ENCODE measurements around the gene PIMREG. TPM values are rescaled to one million over a fixed set of nuclear protein-coding genes. Genes with fewer than 3 reads are reported as not detected.

The PIMREG gene
- total RNA-seq, 1 donor from 2014 or later, result 0.62 TPM

- no peaks in the 10 kb centered on the region for H3K9me3 ChIP-seq
- ATAC-seq (no peak), DNase-seq (no peak)
- intact Hi-C loops (cut with DNase I), result loop anchor here (5.0 kb wide), 1 partner anchor 842 kb away; no protein-coding TSS in a partner anchor
- H3K36me3 ChIP-seq, result no peaks in the 10 kb centered on the region
- TF ChIP-seq, protein P1, sequence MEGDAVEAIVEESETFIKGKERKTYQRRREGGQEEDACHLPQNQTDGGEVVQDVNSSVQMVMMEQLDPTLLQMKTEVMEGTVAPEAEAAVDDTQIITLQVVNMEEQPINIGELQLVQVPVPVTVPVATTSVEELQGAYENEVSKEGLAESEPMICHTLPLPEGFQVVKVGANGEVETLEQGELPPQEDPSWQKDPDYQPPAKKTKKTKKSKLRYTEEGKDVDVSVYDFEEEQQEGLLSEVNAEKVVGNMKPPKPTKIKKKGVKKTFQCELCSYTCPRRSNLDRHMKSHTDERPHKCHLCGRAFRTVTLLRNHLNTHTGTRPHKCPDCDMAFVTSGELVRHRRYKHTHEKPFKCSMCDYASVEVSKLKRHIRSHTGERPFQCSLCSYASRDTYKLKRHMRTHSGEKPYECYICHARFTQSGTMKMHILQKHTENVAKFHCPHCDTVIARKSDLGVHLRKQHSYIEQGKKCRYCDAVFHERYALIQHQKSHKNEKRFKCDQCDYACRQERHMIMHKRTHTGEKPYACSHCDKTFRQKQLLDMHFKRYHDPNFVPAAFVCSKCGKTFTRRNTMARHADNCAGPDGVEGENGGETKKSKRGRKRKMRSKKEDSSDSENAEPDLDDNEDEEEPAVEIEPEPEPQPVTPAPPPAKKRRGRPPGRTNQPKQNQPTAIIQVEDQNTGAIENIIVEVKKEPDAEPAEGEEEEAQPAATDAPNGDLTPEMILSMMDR (IDR thresholded peaks at IDR 0.05), result no peak
- H3K4me3 ChIP-seq, result no peak overlapping the region
- no peaks in the 10 kb centered on the region for H3K27me3 ChIP-seq (ENCODE audit: low read depth)
- H3K27ac ChIP-seq, result no peak overlapping the region
- no peaks in the 10 kb centered on the region for H3K4me1 ChIP-seq
These were observed 15.0 kb upstream of the PIMREG start for GRCh38 chr17:6429266-6429665.

DNA sequence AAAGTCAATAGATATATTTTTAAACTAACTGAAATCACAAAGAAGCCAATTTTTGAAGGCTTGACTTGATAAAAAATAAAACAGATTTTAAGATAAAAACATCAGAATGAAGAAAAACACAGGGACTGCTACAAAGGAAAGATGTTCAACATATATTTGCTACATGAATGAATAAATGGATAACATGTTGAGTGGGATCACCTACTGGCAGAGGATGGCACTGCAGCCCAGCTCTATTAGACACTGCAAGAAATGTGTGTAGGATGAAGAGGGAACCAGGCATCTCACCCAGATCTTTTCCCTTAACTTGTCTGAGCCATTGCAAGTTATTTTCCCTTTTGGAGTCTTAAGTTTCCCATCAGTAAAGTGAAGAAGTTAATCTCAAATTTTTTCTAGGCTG lies 13.5 kb upstream of the PIMREG start:
- Histone ChIP-seq H3K36me3 (no peaks in the 10 kb centered on the region), H3K27me3 (ENCODE audit: low read depth) (no peaks in the 10 kb centered on the region), H3K4me3 (no peak overlapping the region), H3K4me1 (no peaks in the 10 kb centered on the region), H3K9me3 (no peaks in the 10 kb centered on the region), H3K27ac (no peak overlapping the region)
- intact Hi-C loops (cut with DNase I), result no loop called here
- TF ChIP-seq, protein P1 (IDR thresholded peaks at IDR 0.05), result peak; percentile 21
- DNase-seq (no peak), ATAC-seq (no peak)

DNA sequence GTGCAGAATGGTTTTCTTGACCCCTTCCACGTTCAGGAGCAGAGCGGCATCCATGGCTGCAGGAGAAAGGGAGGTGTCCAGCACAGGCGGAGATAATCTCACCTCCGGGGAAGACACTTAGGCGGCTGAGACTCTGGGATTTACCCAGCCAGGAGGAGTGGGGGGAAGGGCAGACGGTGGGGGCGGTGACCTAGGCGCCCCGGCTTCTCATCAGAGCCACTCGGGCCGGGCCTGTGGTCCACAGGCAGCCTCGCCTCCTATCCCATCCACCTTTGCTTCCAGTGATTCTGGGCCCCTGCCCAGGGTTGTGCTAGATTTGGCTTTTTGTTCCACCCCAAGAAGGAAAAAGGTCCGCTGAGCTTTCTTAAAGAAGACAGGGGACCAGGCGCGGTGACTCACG lies 9.2 kb upstream of the PIMREG start, which contains the start of gene AIPL1:
Gene AIPL1 (minus strand): TSS at position 71 of the 400 bp plus-strand sequence. CDS start 17 bp downstream, at position 54.
- Histone ChIP-seq H3K27me3 (ENCODE audit: low read depth) (peaks cover 6% of the 10 kb centered on the region), H3K9me3 (no peaks in the 10 kb centered on the region), H3K36me3 (no peaks in the 10 kb centered on the region), H3K27ac (no peak within 1 kb of the TSS), H3K4me3 (no peak within 1 kb of the TSS), H3K4me1 (no peaks in the 10 kb centered on the region)
- ATAC-seq, result no peak
- TF ChIP-seq, protein P1 (IDR thresholded peaks at IDR 0.05), result no peak
- no peak for DNase-seq
- intact Hi-C loops (cut with DNase I), result no loop called here

- TF ChIP-seq, protein P1 (IDR thresholded peaks at IDR 0.05), result peak; percentile 83
- no peak overlapping the region for H3K4me3 ChIP-seq
- no peak overlapping the region for H3K27ac ChIP-seq
- no peaks in the 10 kb centered on the region for H3K4me1 ChIP-seq
- intact Hi-C loops (cut with DNase I), result no loop called here
- H3K36me3 ChIP-seq, result no peaks in the 10 kb centered on the region
- peaks cover 6% of the 10 kb centered on the region for H3K27me3 ChIP-seq (ENCODE audit: low read depth)
- peak; percentile 91 for ATAC-seq
- peak; percentile 72 for DNase-seq
- H3K9me3 ChIP-seq, result no peaks in the 10 kb centered on the region
These were observed 8.3 kb upstream of the PIMREG start for GRCh38 chr17:6435968-6436367.

DNA sequence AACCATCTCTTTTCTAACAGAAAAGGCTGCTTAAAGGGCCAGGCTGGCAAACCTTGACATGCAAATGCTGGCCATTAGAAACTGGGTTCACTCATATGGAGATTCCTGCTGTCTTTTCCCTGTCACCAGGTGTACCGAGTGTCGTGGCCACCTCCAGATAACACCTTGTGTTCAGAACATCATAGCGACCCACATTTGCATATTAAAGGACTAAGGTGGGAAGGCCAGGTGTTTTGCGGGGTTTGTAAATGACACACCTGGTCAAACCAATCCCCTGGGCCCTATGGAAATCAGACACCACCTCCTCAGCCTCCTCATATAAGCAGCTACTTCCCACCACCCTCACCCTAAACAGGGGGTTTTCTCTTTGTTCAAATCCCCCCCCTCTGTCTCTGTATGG lies 6.8 kb upstream of the PIMREG start:
- Histone ChIP-seq H3K4me3 (no peak overlapping the region), H3K4me1 (no peaks in the 10 kb centered on the region), H3K27me3 (ENCODE audit: low read depth) (peaks cover 6% of the 10 kb centered on the region), H3K9me3 (no peaks in the 10 kb centered on the region), H3K36me3 (no peaks in the 10 kb centered on the region), H3K27ac (no peak overlapping the region)
- TF ChIP-seq, protein P1 (IDR thresholded peaks at IDR 0.05), result no peak
- ATAC-seq (no peak), DNase-seq (no peak)
- intact Hi-C loops (cut with DNase I), result no loop called here

DNA sequence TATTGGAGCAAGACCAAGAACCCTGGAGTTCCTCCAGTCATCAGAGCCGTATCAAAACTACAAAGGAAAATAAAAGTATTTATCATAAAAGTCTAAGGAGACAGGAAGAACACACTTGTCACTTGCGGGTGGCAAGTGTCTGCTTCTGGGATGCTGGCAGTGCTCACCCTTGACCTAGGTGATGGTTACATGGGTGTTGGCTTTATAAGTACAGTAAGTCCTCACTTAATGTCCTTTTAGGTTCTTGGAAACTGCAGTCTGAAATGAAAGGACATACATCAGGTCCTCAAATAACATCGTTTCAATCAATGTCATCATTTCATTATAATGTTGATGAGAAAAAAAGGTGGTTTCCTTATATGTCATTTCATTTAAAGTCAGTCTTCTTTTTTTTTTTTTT lies 6.3 kb upstream of the PIMREG start:
- Histone ChIP-seq H3K4me3 (no peak overlapping the region), H3K9me3 (no peaks in the 10 kb centered on the region), H3K36me3 (no peaks in the 10 kb centered on the region), H3K4me1 (no peaks in the 10 kb centered on the region), H3K27me3 (ENCODE audit: low read depth) (peaks cover 6% of the 10 kb centered on the region), H3K27ac (no peak overlapping the region)
- ATAC-seq, result no peak
- intact Hi-C loops (cut with DNase I), result no loop called here
- DNase-seq, result no peak
- TF ChIP-seq, protein P1 (IDR thresholded peaks at IDR 0.05), result no peak

Data from lower lobe of right lung (tissue), 2 donors.